GM23338 (cell line): ENCODE measurements around the gene ZFYVE28. TPM values are rescaled to one million over a fixed set of nuclear protein-coding genes. Genes with fewer than 3 reads are reported as not detected.

ENCODE experiments used
- ATAC-seq: fragments of 200-7000 bp; cut with Tn5 transposase; 3 replicates; pipeline ENCODE4 v1.9.1; 2020
- DNase-seq: peaks from one replicate; pipeline ENCODE4 v3.0.0-alpha.2; 2015; ENCODE audit warnings: low spot score
- H2AFZ ChIP-seq: fragments of 200-600 bp; sonication (generic); 2 replicates; pipeline ENCODE4 v1.8.0; 2016; ENCODE audit warnings: antibody characterized with exemption, mild to moderate bottlenecking, moderate library complexity
- H3F3A ChIP-seq: fragments of 200-600 bp; sonication (generic); replicated peaks from 2 replicates; pipeline ENCODE4 v1.8.0; 2017; ENCODE audit warnings: antibody characterized with exemption, mixed run types, low read depth
- H3K27ac ChIP-seq: fragments of 200-600 bp; sonication (generic); 2 replicates; pipeline ENCODE4 v1.6.1; 2016; ENCODE audit warnings: low read depth
- H3K27me3 ChIP-seq: fragments of 200-600 bp; sonication (generic); 2 replicates; pipeline ENCODE4 v1.8.0; 2016; ENCODE audit warnings: mild to moderate bottlenecking, mixed run types, moderate library complexity; ENCODE audit not compliant: insufficient read depth
- H3K36me3 ChIP-seq: fragments of 200-600 bp; sonication (generic); 2 replicates; pipeline ENCODE4 v1.8.0; 2016; ENCODE audit warnings: mild to moderate bottlenecking; ENCODE audit not compliant: insufficient read depth
- H3K4me1 ChIP-seq: fragments of 200-600 bp; sonication (generic); 2 replicates; pipeline ENCODE4 v1.8.0; 2016; ENCODE audit warnings: mild to moderate bottlenecking, moderate library complexity; ENCODE audit not compliant: insufficient read depth
- H3K4me2 ChIP-seq: fragments of 200-600 bp; sonication (generic); 2 replicates; pipeline ENCODE4 v1.7.1; 2017; ENCODE audit warnings: mixed run types
- H3K4me3 ChIP-seq: fragments of 200-600 bp; sonication (generic); 2 replicates; pipeline ENCODE4 v1.6.1; 2016; ENCODE audit warnings: mixed run types
- H3K79me2 ChIP-seq: fragments of 200-600 bp; sonication (generic); replicated peaks from 2 replicates; pipeline ENCODE4 v1.8.0; 2017; ENCODE audit warnings: mild to moderate bottlenecking; ENCODE audit not compliant: insufficient read depth
- H3K9me2 ChIP-seq: fragments of 200-600 bp; sonication (generic); 2 replicates; pipeline ENCODE4 v1.8.0; 2017; ENCODE audit not compliant: insufficient read depth
- H4K20me1 ChIP-seq: fragments of 200-600 bp; sonication (generic); replicated peaks from 2 replicates; pipeline ENCODE4 v1.8.0; 2017; ENCODE audit warnings: mild to moderate bottlenecking; ENCODE audit not compliant: insufficient read depth
- H3K27ac Mint-ChIP-seq: 2 replicates; pipeline ENCODE4 v1.8.0; 2020; ENCODE audit warnings: inconsistent platforms, mild to moderate bottlenecking, moderate library complexity, mixed read lengths
- H3K27me3 Mint-ChIP-seq: 3 replicates; pipeline ENCODE4 v1.8.0; 2022; ENCODE audit warnings: low read depth, mild to moderate bottlenecking, moderate library complexity, mixed read lengths, inconsistent platforms; ENCODE audit not compliant: insufficient read depth, poor library complexity
- H3K36me3 Mint-ChIP-seq: 3 replicates; pipeline ENCODE4 v1.8.0; 2021; ENCODE audit warnings: low read depth, mild to moderate bottlenecking, inconsistent platforms, moderate library complexity, mixed read lengths
- H3K4me1 Mint-ChIP-seq: 3 replicates; pipeline ENCODE4 v1.8.0; 2020; ENCODE audit warnings: mild to moderate bottlenecking, inconsistent platforms, mixed read lengths
- H3K4me3 Mint-ChIP-seq: 3 replicates; pipeline ENCODE4 v1.8.0; 2021; ENCODE audit warnings: moderate library complexity, mild to moderate bottlenecking, inconsistent platforms, mixed read lengths
- H3K9me3 Mint-ChIP-seq: 3 replicates; pipeline ENCODE4 v1.8.0; 2020; ENCODE audit warnings: moderate library complexity, mild to moderate bottlenecking, inconsistent platforms, mixed read lengths
- CREB1 ChIP-seq: fragments of 250-450 bp; sonication (Bioruptor Pico); IDR thresholded peaks from 2 replicates; pipeline ENCODE4 v1.5.0; 2020; ENCODE audit warnings: low read depth, mild to moderate bottlenecking, moderate library complexity
- CTCF ChIP-seq, 2 experiments: fragments of 200-600 bp in 1 of 2; sonication (generic) in 1 of 2; conservative IDR thresholded peaks; 2 replicates each; pipeline versions ENCODE4 v1.5.1 to v1.6.1; 2016 to 2017; ENCODE audit warnings: antibody characterized with exemption in 2 of 2, low read depth in 2 of 2, mild to moderate bottlenecking in 2 of 2, moderate library complexity in 1 of 2
- ETS1 ChIP-seq: IDR thresholded peaks from 2 replicates; pipeline ENCODE4 v1.6.1; 2016; ENCODE audit warnings: antibody characterized with exemption
- EZH2 ChIP-seq: fragments of 200-600 bp; sonication (generic); IDR thresholded peaks from one replicate; pipeline ENCODE4 v1.8.0; 2017; ENCODE audit warnings: antibody characterized with exemption, mild to moderate bottlenecking, low read depth; ENCODE audit not compliant: unreplicated experiment
- EZH2phosphoT487 ChIP-seq: fragments of 200-600 bp; sonication (generic); IDR thresholded peaks from one replicate; pipeline ENCODE4 v1.8.1; 2018; ENCODE audit warnings: antibody characterized with exemption; ENCODE audit not compliant: unreplicated experiment
- JUNB ChIP-seq: IDR thresholded peaks from one replicate; pipeline ENCODE4 v1.6.1; 2016; ENCODE audit warnings: antibody characterized with exemption; ENCODE audit not compliant: unreplicated experiment
- NANOG ChIP-seq: IDR thresholded peaks from 2 replicates; pipeline ENCODE4 v1.6.1; 2016; ENCODE audit warnings: antibody characterized with exemption, borderline replicate concordance
- POLR2AphosphoS5 ChIP-seq: IDR thresholded peaks from 2 replicates; pipeline ENCODE4 v1.6.1; 2016; ENCODE audit warnings: antibody characterized with exemption, low read depth
- REST ChIP-seq: IDR thresholded peaks from one replicate; pipeline ENCODE4 v1.6.1; 2018; ENCODE audit warnings: antibody characterized with exemption; ENCODE audit not compliant: unreplicated experiment
- STAT1 ChIP-seq: IDR thresholded peaks from one replicate; pipeline ENCODE4 v1.6.1; 2016; ENCODE audit warnings: antibody characterized with exemption; ENCODE audit not compliant: unreplicated experiment
- ZNF114 ChIP-seq: fragments of 250-450 bp; sonication (Bioruptor Pico); IDR thresholded peaks from 2 replicates; pipeline ENCODE4 v1.5.0; 2020; ENCODE audit warnings: mild to moderate bottlenecking, moderate library complexity
- ZNF331 ChIP-seq: fragments of 250-450 bp; sonication (Bioruptor Pico); IDR thresholded peaks from 2 replicates; pipeline ENCODE4 v1.5.0; 2020; ENCODE audit warnings: low read depth, mild to moderate bottlenecking, moderate library complexity
- polyA plus RNA-seq: library from polyadenylated mRNA; unstranded; fragments of >200 nt; fragmentation: Nextera tagmentation; extraction: Ambion mirVana; gene quantifications from 2 replicates; pipeline ENCODE4 v1.2.1, GENCODE V29; 2016
- total RNA-seq: library from RNA; depleted of rRNA; stranded (reverse); fragments of >200 nt; shearing (Covaris generic); gene quantifications from 2 replicates; pipeline ENCODE4 v1.2.3, GENCODE V29; 2014
- TF ChIP-seq, protein P1 (sequence below): fragments of 250-450 bp; sonication (Bioruptor Pico); IDR thresholded peaks from 2 replicates; pipeline ENCODE4 v1.5.0; 2020; ENCODE audit warnings: mild to moderate bottlenecking, moderate library complexity

Gene ZFYVE28
- total and polyA plus RNA-seq, 2 experiments from 2014 or later, result 2.6 to 4.6 TPM

DNA sequence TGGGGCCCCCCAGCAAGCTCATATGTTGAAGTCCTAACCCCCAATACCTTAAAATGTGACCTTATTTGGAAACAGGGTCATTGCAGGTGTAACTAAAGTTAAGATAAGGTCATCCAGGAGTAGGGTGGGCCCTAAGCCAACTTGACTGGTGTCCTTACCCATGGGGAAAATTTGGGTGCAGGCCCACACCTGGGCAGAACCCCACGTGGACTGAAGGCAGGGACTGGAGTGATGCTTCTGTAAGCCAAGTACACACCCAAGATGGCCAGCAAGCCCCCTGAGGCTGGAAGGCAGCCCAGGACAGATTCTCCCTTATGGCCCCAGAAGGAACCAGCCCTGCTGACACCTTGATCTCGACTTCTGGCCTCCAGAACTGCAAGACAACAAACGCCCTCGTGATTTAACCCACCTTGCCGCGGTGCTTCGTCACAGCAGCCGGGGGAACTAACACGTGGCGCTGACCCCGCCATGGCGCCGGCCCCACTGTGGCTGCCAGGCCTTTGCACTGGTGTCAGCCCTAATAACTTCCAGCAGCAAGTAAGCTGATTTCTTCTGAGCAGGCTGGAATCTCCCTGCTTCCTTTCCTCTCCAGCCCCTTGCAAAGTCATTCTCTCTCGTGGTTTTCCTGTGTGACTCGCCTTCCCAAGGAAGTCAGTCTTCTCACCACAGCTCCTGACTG is 133.4 kb downstream of the ZFYVE28 start:
- no peak overlapping the region for H3K4me2 ChIP-seq
- no peak for TF ChIP-seq JUNB
- TF ChIP-seq STAT1, result no peak
- no peak for TF ChIP-seq ETS1
- TF ChIP-seq POLR2AphosphoS5, result no peak
- no peak for TF ChIP-seq CTCF (conservative IDR thresholded peaks at IDR 0.05; ENCODE audit: low read depth in 2 of 2)
- no peak for TF ChIP-seq NANOG
- no peak for TF ChIP-seq ZNF331 (CRISPR knock-in tag)
- TF ChIP-seq CREB1 (CRISPR knock-in tag), result no peak
- no peak for TF ChIP-seq REST
- no peak for TF ChIP-seq EZH2
- TF ChIP-seq, protein P1, sequence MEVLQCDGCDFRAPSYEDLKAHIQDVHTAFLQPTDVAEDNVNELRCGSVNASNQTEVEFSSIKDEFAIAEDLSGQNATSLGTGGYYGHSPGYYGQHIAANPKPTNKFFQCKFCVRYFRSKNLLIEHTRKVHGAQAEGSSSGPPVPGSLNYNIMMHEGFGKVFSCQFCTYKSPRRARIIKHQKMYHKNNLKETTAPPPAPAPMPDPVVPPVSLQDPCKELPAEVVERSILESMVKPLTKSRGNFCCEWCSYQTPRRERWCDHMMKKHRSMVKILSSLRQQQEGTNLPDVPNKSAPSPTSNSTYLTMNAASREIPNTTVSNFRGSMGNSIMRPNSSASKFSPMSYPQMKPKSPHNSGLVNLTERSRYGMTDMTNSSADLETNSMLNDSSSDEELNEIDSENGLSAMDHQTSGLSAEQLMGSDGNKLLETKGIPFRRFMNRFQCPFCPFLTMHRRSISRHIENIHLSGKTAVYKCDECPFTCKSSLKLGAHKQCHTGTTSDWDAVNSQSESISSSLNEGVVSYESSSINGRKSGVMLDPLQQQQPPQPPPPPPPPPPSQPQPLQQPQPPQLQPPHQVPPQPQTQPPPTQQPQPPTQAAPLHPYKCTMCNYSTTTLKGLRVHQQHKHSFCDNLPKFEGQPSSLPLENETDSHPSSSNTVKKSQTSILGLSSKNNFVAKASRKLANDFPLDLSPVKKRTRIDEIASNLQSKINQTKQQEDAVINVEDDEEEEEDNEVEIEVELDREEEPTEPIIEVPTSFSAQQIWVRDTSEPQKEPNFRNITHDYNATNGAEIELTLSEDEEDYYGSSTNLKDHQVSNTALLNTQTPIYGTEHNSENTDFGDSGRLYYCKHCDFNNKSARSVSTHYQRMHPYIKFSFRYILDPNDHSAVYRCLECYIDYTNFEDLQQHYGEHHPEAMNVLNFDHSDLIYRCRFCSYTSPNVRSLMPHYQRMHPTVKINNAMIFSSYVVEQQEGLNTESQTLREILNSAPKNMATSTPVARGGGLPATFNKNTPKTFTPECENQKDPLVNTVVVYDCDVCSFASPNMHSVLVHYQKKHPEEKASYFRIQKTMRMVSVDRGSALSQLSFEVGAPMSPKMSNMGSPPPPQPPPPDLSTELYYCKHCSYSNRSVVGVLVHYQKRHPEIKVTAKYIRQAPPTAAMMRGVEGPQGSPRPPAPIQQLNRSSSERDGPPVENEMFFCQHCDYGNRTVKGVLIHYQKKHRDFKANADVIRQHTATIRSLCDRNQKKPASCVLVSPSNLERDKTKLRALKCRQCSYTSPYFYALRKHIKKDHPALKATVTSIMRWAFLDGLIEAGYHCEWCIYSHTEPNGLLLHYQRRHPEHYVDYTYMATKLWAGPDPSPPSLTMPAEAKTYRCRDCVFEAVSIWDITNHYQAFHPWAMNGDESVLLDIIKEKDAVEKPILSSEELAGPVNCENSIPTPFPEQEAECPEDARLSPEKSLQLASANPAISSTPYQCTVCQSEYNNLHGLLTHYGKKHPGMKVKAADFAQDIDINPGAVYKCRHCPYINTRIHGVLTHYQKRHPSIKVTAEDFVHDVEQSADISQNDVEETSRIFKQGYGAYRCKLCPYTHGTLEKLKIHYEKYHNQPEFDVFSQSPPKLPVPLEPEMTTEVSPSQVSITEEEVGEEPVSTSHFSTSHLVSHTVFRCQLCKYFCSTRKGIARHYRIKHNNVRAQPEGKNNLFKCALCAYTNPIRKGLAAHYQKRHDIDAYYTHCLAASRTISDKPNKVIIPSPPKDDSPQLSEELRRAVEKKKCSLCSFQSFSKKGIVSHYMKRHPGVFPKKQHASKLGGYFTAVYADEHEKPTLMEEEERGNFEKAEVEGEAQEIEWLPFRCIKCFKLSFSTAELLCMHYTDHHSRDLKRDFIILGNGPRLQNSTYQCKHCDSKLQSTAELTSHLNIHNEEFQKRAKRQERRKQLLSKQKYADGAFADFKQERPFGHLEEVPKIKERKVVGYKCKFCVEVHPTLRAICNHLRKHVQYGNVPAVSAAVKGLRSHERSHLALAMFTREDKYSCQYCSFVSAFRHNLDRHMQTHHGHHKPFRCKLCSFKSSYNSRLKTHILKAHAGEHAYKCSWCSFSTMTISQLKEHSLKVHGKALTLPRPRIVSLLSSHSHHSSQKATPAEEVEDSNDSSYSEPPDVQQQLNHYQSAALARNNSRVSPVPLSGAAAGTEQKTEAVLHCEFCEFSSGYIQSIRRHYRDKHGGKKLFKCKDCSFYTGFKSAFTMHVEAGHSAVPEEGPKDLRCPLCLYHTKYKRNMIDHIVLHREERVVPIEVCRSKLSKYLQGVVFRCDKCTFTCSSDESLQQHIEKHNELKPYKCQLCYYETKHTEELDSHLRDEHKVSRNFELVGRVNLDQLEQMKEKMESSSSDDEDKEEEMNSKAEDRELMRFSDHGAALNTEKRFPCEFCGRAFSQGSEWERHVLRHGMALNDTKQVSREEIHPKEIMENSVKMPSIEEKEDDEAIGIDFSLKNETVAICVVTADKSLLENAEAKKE (CRISPR knock-in tag), result no peak
- no peak for TF ChIP-seq EZH2phosphoT487
- no peak for TF ChIP-seq ZNF114
- H3K4me3 ChIP-seq, result no peak overlapping the region
- Mint-ChIP-seq H3K36me3 (no peaks in the 10 kb centered on the region; the same call in 2 of the 3 replicates), H3K27me3 (peaks cover 15% of the 10 kb centered on the region), H3K4me3 (no peak overlapping the region), H3K4me1 (peaks cover 9% of the 10 kb centered on the region), H3K27ac (no peak overlapping the region), H3K9me3 (no peaks in the 10 kb centered on the region)
- no peak overlapping the region for H2AFZ ChIP-seq
- no peaks in the 10 kb centered on the region for H3F3A ChIP-seq
- H4K20me1 ChIP-seq, result no peaks in the 10 kb centered on the region
- H3K79me2 ChIP-seq, result no peaks in the 10 kb centered on the region
- no peak overlapping the region for H3K27ac ChIP-seq
- H3K9me2 ChIP-seq, result no peaks in the 10 kb centered on the region
- ATAC-seq (no peak), DNase-seq (no peak)
- H3K36me3 ChIP-seq, result no peaks in the 10 kb centered on the region
- no peaks in the 10 kb centered on the region for H3K27me3 ChIP-seq
- no peaks in the 10 kb centered on the region for H3K4me1 ChIP-seq
